Breast epithelium (tissue), 4 donors: ENCODE results near the gene CCDC83. TPM values are rescaled to one million over a fixed set of nuclear protein-coding genes. Genes with fewer than 3 reads are reported as not detected.

ENCODE experiments used
- DNase-seq, 2 donors: peaks; one replicate each; pipeline ENCODE4 v3.0.0-alpha.2; 2019; ENCODE audit warnings: low spot score in 2 of 2
- H3K27ac ChIP-seq, 2 donors: fragments of 200-600 bp; sonication (generic) in 1 of 2; one replicate each; pipeline ENCODE4 v1.5.1; 2016 to 2019; ENCODE audit warnings: mild to moderate bottlenecking in 1 of 2
- H3K27me3 ChIP-seq, 2 donors: fragments of 200-600 bp; sonication (generic) in 1 of 2; one replicate each; pipeline versions ENCODE4 v1.5.1 to v1.6.0; 2017 to 2019; ENCODE audit warnings: control low read depth in 1 of 2, mild to moderate bottlenecking in 1 of 2
- H3K36me3 ChIP-seq: fragments of 200-600 bp; one replicate; pipeline ENCODE4 v1.5.1; 2019
- H3K4me1 ChIP-seq, 2 donors: fragments of 200-600 bp; sonication (generic); one replicate each; pipeline ENCODE4 v1.5.1; 2016 to 2019; ENCODE audit warnings: control low read depth in 1 of 2
- H3K4me3 ChIP-seq, 3 donors: fragments of 200-600 bp; sonication (generic); 1 replicate in 2 of 3; 2 replicates in 1 of 3; pipeline ENCODE4 v1.5.1; 2016 to 2019; ENCODE audit warnings: mild to moderate bottlenecking in 3 of 3, moderate library complexity in 2 of 3
- H3K9me3 ChIP-seq, 2 donors: fragments of 200-600 bp; sonication (generic) in 1 of 2; one replicate each; pipeline ENCODE4 v1.5.1; 2016 to 2019; ENCODE audit warnings: control low read depth in 1 of 2
- POLR2A ChIP-seq: fragments of 450-650 bp; IDR thresholded peaks from one replicate; pipeline ENCODE4 v1.6.1; 2016; ENCODE audit warnings: antibody characterized with exemption, mild to moderate bottlenecking, moderate library complexity
- POLR2AphosphoS5 ChIP-seq, 3 donors: sonication (generic); formaldehyde crosslinking; IDR thresholded peaks; one replicate each; pipeline ENCODE4 v1.6.1; 2017; ENCODE audit warnings: antibody characterized with exemption in 3 of 3
- intact Hi-C: fragments of 100-400 bp; cut with DNase I; formaldehyde crosslinking; loops from one replicate; pipeline ENCODE4 v1.15.1; 2023; ENCODE audit warnings: low total_unique reads
- total RNA-seq, 3 donors: library from RNA; depleted of rRNA; stranded (reverse); fragments of >200 nt; gene quantifications; one replicate each; pipeline ENCODE4 v1.1.0, GENCODE V29; 2016
- TF ChIP-seq, protein P1 (sequence below), 3 donors: fragments of 450-650 bp; IDR thresholded peaks; one replicate each; pipeline ENCODE4 v1.5.1; 2016 to 2017; ENCODE audit warnings: antibody characterized with exemption in 3 of 3, mild to moderate bottlenecking in 3 of 3, moderate library complexity in 3 of 3

CCDC83 gene
- total RNA-seq, 3 donors from 2014 or later = 0.33 TPM; not detected in 2

DNA sequence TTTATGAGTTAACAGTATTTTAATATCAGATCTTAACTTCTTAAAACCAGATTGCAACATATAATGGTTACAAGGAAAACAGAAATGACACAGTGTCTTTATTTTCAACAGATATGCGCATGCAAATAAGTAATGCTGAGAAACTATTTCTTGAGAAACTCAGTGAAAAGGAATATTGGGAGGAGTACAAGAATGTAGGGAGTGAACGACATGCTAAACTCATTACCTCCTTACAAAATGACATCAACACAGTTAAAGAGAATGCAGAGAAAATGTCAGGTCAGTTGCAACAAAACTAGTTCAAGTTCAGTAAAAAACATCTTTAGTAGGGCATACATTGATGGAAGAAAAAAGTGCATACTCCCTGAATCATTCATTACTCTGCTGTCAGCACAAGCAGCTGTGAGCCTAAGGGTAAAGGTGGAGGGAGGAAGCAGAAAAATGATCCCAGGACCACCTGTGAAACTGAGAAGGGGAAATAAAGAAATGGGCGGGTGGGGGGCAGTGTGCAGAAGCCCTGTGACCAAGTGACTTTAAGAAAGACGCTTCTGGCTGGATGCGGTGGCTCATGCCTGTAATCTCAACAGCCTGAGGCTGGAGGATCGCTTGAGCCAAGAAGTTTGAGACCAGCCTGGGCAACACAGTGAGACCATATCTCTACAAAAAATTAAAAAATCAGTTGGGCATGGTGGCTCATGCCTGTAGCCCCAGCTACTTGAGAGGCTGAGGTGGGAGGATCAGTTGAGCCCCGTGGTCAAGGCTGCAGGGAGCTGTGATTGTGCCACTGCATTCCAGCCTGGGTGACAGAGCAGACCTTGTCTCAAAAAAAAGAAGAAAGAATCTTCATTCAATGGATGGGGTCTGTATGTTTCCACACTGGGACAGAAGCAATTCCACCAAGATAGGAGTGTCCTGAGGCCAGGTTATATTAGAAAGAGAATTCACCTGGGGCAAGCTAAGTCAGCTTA lies 31.2 kb downstream of the CCDC83 start:
- Histone ChIP-seq H3K4me3 (no peak overlapping the region), H3K9me3 (no peaks in the 10 kb centered on the region), H3K27me3 (no peaks in the 10 kb centered on the region), H3K27ac (no peak overlapping the region), H3K36me3 (no peaks in the 10 kb centered on the region), H3K4me1 (no peaks in the 10 kb centered on the region)
- no peak for DNase-seq
- intact Hi-C loops = no loop called here
- TF ChIP-seq, protein P1, sequence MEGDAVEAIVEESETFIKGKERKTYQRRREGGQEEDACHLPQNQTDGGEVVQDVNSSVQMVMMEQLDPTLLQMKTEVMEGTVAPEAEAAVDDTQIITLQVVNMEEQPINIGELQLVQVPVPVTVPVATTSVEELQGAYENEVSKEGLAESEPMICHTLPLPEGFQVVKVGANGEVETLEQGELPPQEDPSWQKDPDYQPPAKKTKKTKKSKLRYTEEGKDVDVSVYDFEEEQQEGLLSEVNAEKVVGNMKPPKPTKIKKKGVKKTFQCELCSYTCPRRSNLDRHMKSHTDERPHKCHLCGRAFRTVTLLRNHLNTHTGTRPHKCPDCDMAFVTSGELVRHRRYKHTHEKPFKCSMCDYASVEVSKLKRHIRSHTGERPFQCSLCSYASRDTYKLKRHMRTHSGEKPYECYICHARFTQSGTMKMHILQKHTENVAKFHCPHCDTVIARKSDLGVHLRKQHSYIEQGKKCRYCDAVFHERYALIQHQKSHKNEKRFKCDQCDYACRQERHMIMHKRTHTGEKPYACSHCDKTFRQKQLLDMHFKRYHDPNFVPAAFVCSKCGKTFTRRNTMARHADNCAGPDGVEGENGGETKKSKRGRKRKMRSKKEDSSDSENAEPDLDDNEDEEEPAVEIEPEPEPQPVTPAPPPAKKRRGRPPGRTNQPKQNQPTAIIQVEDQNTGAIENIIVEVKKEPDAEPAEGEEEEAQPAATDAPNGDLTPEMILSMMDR (IDR thresholded peaks at IDR 0.05) = no peak
- TF ChIP-seq POLR2AphosphoS5 (IDR thresholded peaks at IDR 0.05) = no peak
- no peak for TF ChIP-seq POLR2A

DNA sequence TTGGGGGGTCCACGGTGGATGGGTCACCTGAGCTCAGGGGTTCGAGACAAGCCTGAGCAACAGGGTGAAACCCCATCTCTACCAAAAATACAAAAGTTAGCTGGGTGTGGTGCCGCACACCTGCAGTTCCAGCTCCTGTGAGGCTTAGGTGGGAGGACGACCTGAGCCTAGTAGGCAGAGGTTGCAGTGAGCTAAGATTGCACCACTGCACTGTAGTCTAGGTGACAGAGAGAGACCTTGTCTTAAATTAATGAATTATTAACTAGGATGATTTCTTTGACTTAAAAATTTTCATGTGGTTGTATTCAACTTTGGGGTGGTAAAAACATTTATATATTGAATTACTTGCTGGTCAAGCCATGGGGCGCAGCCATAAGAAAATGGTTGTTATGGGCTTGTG lies 33.9 kb downstream of the CCDC83 start:
- H3K4me3 ChIP-seq = no peak overlapping the region
- no peak for DNase-seq
- H3K27me3 ChIP-seq = no peaks in the 10 kb centered on the region
- TF ChIP-seq, protein P1 (IDR thresholded peaks at IDR 0.05) = no peak
- no peak for TF ChIP-seq POLR2AphosphoS5 (IDR thresholded peaks at IDR 0.05)
- TF ChIP-seq POLR2A = no peak
- intact Hi-C loops = no loop called here
- H3K4me1 ChIP-seq = no peaks in the 10 kb centered on the region
- H3K27ac ChIP-seq = no peak overlapping the region
- no peaks in the 10 kb centered on the region for H3K9me3 ChIP-seq
- no peaks in the 10 kb centered on the region for H3K36me3 ChIP-seq

DNA sequence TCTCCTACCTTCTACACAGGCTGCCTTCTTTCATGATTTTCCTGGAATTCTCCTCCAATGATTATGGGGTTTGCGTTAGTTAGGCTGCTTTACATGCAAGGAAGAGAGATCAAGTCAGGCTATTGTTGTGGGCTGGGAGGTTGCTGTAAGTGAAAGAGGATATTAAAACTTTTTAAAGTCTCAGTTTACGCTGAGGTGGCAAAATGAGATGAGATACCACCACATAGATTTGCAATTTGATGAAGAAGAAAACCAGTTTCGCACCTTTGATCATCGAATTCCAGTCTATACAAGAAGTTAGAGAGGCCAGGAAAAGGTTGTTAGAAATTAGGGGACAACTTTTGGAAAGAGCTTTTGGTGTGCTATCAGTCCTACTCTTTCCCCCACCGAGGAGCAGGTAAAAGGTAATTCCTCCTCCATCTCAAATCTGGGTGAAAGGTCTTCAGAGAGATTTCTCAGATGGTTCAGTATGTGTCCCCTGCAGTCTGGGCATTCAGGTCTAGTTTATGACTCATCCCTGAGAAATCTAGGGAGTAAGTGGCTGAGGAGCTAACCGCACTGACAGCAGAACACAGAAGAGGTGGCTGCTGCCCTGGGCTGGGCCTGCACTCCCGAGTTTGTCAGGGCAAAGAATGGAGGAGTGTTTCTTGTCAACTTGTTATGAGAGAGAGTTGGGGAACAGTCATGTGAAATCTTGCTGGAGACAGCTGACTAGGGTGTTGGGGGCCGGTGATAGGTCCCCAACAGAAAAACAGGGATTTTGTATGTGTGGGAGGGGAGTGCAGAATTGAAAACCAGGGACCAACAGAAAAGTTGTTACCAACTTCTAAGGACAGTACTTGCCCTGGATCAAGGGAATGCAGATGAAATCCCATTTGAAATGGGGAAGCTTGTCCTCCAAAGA lies 34.7 kb downstream of the CCDC83 start:
- TF ChIP-seq POLR2AphosphoS5 (IDR thresholded peaks at IDR 0.05) (no peak), POLR2A (no peak)
- TF ChIP-seq, protein P1 (IDR thresholded peaks at IDR 0.05) = no peak
- intact Hi-C loops = no loop called here
- peak in 1 of 2 donors; percentile 23 for DNase-seq

DNA sequence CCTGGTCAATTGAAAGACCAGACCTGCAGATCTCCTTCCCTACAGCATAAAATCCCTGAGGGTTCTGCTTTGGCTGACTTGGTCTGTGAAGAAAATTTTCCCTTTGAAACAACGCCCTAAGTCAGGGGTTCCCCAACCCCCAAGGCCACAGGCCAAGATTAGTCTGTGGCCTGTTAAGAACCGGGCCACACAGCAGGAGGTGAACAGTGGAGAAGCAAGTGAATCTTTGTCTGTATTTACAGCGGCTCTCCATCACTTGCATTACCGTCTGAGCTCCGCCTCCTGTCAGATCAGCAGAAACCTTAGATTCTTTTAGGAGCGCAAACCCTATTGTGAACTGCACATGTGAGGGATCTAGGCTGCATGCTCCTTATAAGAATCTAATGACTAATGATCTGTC lies 38.2 kb downstream of the CCDC83 start:
- DNase-seq = no peak
- intact Hi-C loops = no loop called here

More for the DNA sequence above, 34.7 kb downstream of the CCDC83 start:
- Histone ChIP-seq H3K36me3 (no peaks in the 10 kb centered on the region), H3K4me3 (no peak overlapping the region), H3K27me3 (no peaks in the 10 kb centered on the region), H3K4me1 (no peaks in the 10 kb centered on the region), H3K9me3 (no peaks in the 10 kb centered on the region), H3K27ac (no peak overlapping the region)

More for the DNA sequence above, 38.2 kb downstream of the CCDC83 start:
- Histone ChIP-seq H3K36me3 (no peaks in the 10 kb centered on the region), H3K4me1 (no peaks in the 10 kb centered on the region), H3K27ac (no peak overlapping the region), H3K4me3 (no peak overlapping the region), H3K9me3 (no peaks in the 10 kb centered on the region), H3K27me3 (no peaks in the 10 kb centered on the region)
- TF ChIP-seq POLR2A = no peak
- TF ChIP-seq, protein P1 (IDR thresholded peaks at IDR 0.05) = no peak
- no peak for TF ChIP-seq POLR2AphosphoS5 (IDR thresholded peaks at IDR 0.05)
